Stimulated activated CD8-positive, alpha-beta memory T cell treated with anti-CD3 and anti-CD28 coated beads, Interleukin-12 subunit alpha, Interleukin-12 subunit beta, amount 100 ng/mL, for 4 hours (primary cell): Measurements from ENCODE around the gene FOCAD.
"Not testable (repeated sequence)": the region's sequence is repeated elsewhere in the genome, so short reads cannot be mapped to it uniquely, and the experiment has no call there.

Experiments
- DNase-seq: peaks from one replicate; pipeline ENCODE4 v3.0.0-alpha.2; 2020; ENCODE audit warnings: low read depth

FOCAD gene

GRCh38 chr9:20974191-20974938 lies 290.3 kb downstream of the FOCAD start:
- not testable (repeated sequence) for DNase-seq

DNA sequence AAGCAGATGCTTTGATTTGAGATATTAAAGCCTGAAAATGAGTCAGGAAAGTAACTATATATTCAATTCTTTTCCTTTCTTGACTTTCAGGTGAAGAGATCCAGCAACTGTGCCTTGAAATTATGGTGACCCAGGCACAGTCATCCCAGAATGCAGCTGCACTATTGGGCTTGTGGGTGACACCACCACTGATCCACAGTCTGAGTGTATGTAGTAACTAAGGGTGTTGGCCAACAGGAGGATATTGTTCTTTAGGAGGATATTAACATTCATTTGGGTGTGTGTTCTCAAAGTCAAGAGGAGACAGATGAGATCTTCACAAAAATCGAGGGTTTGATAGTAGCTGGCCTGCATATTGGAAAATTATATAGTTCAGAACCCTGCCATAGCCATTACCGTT lies 294.2 kb downstream of the FOCAD start:
- DNase-seq = no peak

GRCh38 chr9:20980832-20981455 lies 296.9 kb downstream of the FOCAD start:
- no peak for DNase-seq

DNA sequence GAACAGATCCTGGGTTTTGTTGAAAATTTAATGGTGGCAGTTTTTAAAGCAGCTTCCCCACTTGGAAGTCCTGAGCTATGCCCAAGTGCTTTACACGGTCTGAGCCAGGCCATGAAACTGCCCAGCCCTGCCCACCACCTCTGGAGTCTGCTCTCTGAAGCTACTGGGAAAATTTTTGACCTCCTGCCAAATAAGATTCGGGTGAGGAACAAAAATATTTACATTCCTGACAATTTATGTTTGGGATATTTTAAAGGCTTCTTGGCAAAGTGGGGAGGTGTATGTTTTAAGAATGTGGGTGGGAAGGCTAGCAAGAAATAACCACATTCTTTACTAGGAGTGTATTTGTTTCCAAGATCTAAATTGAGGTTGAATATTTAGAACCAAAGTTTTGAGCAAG lies 297.4 kb downstream of the FOCAD start:
- no peak for DNase-seq

DNA sequence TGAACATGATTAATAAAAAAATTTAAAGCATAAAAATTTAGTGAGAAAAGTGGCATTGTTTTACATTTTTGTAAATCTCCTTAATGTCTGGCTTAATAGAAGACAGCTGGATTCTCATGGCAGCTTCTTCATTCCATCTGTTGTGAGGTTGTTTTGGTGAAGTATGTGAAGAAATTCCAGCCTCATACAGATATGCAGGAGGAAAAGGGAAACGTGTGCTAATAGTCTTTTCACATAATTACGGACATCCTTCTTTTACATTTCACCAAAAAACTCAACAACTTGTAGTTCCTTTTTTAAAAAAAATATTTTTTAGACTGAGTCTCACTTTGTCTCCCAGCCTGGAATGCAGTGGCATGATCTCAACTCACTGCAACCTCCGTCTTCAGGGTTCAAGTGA lies 300.4 kb downstream of the FOCAD start:
- DNase-seq = no peak

GRCh38 chr9:20985851-20986600 lies 302.0 kb downstream of the FOCAD start:
- DNase-seq = no peak

GRCh38 chr9:20987521-20987920 lies 303.5 kb downstream of the FOCAD start:
- DNase-seq = no peak

- DNase-seq = no peak
Observed at GRCh38 chr9:20988061-20988460, 304.0 kb downstream of the FOCAD start.

- DNase-seq = no peak
Observed at GRCh38 chr9:20988671-20989315, 304.7 kb downstream of the FOCAD start.

- no peak for DNase-seq
Observed at GRCh38 chr9:20989923-20990341, 305.9 kb downstream of the FOCAD start.

DNA sequence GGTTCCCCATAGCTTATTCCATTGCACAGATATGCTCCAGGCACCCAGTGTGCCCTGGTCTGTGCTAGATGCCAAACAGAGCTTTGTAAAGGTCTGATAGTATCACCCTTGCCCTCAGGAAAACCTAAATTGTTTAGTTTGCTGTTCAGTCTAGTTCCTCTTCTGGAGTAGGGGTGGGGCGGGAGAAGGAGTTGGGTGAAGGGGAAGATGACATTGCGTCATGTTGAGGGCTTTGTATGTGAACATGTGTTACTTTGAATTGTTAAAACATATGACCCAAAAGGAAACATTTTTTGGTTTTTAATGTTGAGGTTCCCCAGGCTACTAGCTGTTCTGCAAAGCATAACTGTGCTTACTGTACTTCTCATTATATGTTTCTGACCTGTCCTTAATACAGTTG lies 306.8 kb downstream of the FOCAD start:
- no peak for DNase-seq

GRCh38 chr9:20994486-20994885 lies 310.4 kb downstream of the FOCAD start:
- no peak for DNase-seq

DNA sequence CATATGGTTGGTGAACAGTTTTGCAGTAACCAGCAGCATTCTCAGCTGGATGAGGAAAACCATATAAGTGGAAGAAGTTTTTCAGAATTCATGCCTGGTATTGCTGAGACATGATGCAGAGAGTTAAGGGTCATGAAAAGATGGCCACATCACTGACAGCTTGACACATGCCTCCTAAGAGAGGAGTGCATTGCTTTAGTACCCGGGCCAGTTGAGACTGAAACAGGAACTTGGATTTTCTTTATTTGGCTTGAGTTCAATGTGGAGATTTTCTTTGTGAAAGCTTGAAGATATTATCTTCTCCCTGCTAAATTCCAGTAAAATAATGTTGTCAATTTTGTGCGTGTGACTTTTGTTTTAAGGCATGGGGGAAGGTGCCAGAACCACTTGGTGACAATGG lies 311.6 kb downstream of the FOCAD start:
- DNase-seq = no peak

GRCh38 chr9:20996809-20997208 lies 312.8 kb downstream of the FOCAD start:
- DNase-seq = no peak

GRCh38 chr9:20997503-20998076 lies 313.5 kb downstream of the FOCAD start:
- DNase-seq = no peak

- DNase-seq = no peak
Observed at GRCh38 chr9:21001581-21001980, 317.5 kb downstream of the FOCAD start.

DNA sequence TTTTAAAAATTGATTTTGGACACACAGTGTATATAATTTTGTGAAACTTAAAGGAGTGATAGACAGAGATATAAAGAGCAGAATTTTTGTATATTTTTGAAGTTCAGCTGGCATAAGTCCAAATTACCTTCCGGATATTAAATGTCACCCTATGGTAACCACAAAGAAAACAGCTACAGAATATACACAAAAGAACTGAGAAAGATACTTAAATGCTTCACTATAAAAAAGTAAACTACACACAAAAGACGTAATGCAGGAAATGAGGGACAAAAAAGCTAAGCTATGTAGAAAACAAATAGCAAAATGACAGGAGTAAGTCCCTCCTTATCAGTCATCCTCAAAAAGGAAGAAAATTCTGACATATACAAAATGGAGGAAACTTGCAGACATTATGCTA lies 318.0 kb downstream of the FOCAD start:
- DNase-seq = no peak

GRCh38 chr9:21015129-21015815 lies 331.2 kb downstream of the FOCAD start:
- DNase-seq = no peak

DNA sequence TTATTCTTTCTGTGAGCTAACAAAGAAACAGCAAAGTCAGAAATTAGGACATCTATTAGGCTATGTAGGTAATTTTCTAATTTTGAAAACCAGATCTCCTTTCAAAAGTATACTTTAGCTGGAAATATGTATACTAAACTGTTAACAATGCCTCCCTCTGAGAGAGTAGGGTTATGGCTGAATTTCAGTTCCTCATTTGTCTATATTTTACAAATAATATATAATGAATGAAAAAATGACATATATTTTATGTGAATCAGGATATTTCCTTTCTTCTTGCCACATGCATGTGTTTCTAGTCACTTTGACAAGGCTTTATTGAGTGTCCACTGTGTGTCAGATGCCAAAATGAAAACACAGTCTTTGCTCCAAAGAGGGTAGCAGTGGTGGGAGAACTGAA lies 331.9 kb downstream of the FOCAD start:
- no peak for DNase-seq

DNA sequence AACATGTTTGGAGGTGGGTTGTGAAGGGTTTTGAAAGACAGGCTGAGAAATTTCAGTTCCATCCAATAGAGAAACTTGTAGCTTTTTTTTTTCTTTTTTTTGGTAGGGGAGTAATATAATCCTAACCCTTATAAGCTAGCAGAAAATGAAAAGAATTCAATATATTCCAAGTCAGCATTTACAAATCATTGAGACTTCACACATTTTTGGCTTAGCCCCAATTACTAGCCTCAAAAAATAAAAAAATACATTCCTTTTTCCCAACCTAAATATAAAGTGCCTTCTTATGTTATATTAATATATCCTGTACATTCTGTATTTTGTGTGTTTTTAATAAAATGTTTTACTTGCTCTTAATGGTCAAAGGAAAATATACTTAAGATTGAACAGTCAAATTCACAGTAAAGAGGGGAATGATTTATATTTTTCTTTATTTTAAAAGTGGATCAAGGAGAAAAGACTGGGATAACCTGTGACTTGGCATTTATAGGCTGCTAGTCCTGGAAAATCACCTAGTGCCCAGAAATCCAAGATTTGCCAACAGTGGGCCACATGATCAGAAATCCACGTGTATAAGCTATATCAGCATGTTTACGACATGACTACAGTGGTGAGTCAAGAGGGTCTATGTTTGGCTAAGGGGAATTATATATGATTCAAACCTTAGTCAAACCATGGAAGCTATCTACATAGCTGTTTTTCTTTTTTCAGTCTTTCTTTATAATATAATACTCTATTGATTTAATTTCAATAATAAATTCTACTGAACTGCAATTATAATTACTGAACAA lies 332.8 kb downstream of the FOCAD start:
- no peak for DNase-seq

DNA sequence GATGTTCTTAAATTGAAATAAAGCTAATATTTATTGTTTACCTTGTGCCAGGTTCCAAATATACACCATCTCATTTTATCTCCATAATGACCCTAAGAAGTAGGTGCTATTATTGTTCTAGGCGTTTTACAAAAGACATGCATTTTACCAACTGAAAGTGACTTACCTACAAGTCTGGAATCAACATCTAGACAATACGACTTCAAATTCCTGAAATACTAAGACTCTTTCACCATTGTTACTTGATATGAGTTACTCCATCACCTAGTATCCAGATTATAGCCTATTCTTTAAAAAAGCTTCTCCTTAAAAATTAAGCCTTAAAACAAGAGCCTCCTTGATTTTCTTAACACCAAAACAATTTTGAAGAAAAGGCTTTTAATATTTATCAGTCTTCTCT lies 334.1 kb downstream of the FOCAD start:
- no peak for DNase-seq
